K562 (cell line): ENCODE measurements around the gene C1orf167. TPM values are rescaled to one million over a fixed set of nuclear protein-coding genes. Genes with fewer than 3 reads are reported as not detected.

ENCODE experiments used
- ARID1B ChIP-seq: fragments of 450-650 bp; IDR thresholded peaks from 2 replicates; pipeline ENCODE4 v1.6.1; 2016; ENCODE audit warnings: antibody characterized with exemption, mild to moderate bottlenecking, inconsistent platforms
- CBX1 ChIP-seq: sonication (generic); IDR thresholded peaks from 2 replicates; pipeline ENCODE4 v1.6.1; 2016; ENCODE audit warnings: antibody characterized with exemption, low read depth, mild to moderate bottlenecking
- FOXK1 ChIP-seq: sonication (generic); formaldehyde crosslinking; IDR thresholded peaks from 2 replicates; pipeline ENCODE4 v1.8.0; 2022; ENCODE audit warnings: missing genetic modification reagents, mild to moderate bottlenecking, borderline replicate concordance
- ILF3 ChIP-seq: fragments of 450-650 bp; IDR thresholded peaks from 2 replicates; pipeline ENCODE4 v1.6.1; 2018; ENCODE audit warnings: antibody characterized with exemption, mild to moderate bottlenecking, moderate library complexity, borderline replicate concordance
- KLF1 ChIP-seq: fragments of 450-650 bp; IDR thresholded peaks from 2 replicates; pipeline ENCODE4 v1.6.1; 2016; ENCODE audit warnings: missing genetic modification characterization, missing compliant biosample characterization
- MXI1 ChIP-seq: IDR thresholded peaks from 2 replicates; pipeline ENCODE4 v1.6.1; 2011; ENCODE audit warnings: low read depth, mild to moderate bottlenecking, improper control_type of control experiment, low read length
- MYNN ChIP-seq, 2 experiments: sonication (generic); formaldehyde crosslinking in 1 of 2; IDR thresholded peaks; 2 replicates each; pipeline versions ENCODE4 v1.5.0 to v1.6.1; 2016 to 2020; ENCODE audit warnings: antibody characterized with exemption in 1 of 2, missing genetic modification reagents in 1 of 2
- PHF20 ChIP-seq: fragments of 450-650 bp; IDR thresholded peaks from 2 replicates; pipeline ENCODE4 v1.6.1; 2018; ENCODE audit not compliant: partially characterized antibody
- PHF8 ChIP-seq: fragments of 200-600 bp; sonication (generic); IDR thresholded peaks from 2 replicates; pipeline ENCODE4 v1.6.1; 2012; ENCODE audit warnings: mixed run types, mild to moderate bottlenecking, inconsistent platforms, low read length, moderate library complexity, borderline replicate concordance
- PTBP1 ChIP-seq: fragments of 200-400 bp; formaldehyde crosslinking; IDR thresholded peaks from 2 replicates; pipeline ENCODE4 v1.6.1; 2017; ENCODE audit warnings: low read depth, low read length
- REST ChIP-seq, 2 experiments: fragments of 450-650 bp; formaldehyde crosslinking in 1 of 2; IDR thresholded peaks; 2 replicates each; pipeline versions ENCODE4 v1.4.0 to v1.6.1; 2014 to 2020; ENCODE audit warnings: mild to moderate bottlenecking in 2 of 2, borderline replicate concordance in 1 of 2, low read depth in 1 of 2
- RHOXF2B ChIP-seq: fragments of 250-450 bp; sonication (Bioruptor Pico); conservative IDR thresholded peaks from 2 replicates; pipeline ENCODE4 v1.5.1; 2021
- TBL1XR1 ChIP-seq, 2 experiments: IDR thresholded peaks; 2 replicates each; pipeline ENCODE4 v1.6.1; 2012; ENCODE audit warnings: improper control_type of control experiment in 2 of 2, low read length in 2 of 2, mild to moderate bottlenecking in 1 of 2
- ZNF24 ChIP-seq: fragments of 450-650 bp; IDR thresholded peaks from 2 replicates; pipeline ENCODE4 v1.6.1; 2016
- ZNF253 ChIP-seq: fragments of 250-450 bp; sonication (Bioruptor Pico); conservative IDR thresholded peaks from 2 replicates; pipeline ENCODE4 v1.6.1; 2021; ENCODE audit warnings: mild to moderate bottlenecking
- ZNF311 ChIP-seq: fragments of 250-450 bp; sonication (Bioruptor Pico); IDR thresholded peaks from 2 replicates; pipeline ENCODE4 v1.4.0; 2020; ENCODE audit warnings: mild to moderate bottlenecking, moderate library complexity
- polyA plus RNA-seq, 8 experiments: library from polyadenylated mRNA; depleted of rRNA in 4 of 8; stranded (reverse) in 5 of 8; unstranded in 3 of 8; fragments of >200 nt; fragmentation: Nextera tagmentation in 2 of 8; fragmentation: Illumina TruSeq in 1 of 8; extraction: Ambion mirVana in 2 of 8; extraction: Trizol in 1 of 8; gene quantifications; 2 replicates each; pipeline versions ENCODE4 v1.2.1 to v1.2.3, GENCODE V29; 2011 to 2014; ENCODE audit warnings: inconsistent platforms in 1 of 8, missing spikeins in 1 of 8
- total RNA-seq, 7 experiments: library from RNA; depleted of rRNA in 6 of 7; stranded (reverse); fragments of >200 nt in 6 of 7; fragmentation: Illumina TruSeq in 2 of 7; extraction: Trizol in 2 of 7; gene quantifications; 2 replicates each; pipeline versions ENCODE4 v1.2.1 to v1.2.3, GENCODE V29; 2011 to 2021; ENCODE audit warnings: low replicate concordance in 1 of 7
- TF ChIP-seq, protein P1 (sequence below): fragments of 450-650 bp; IDR thresholded peaks from 2 replicates; pipeline ENCODE4 v1.6.1; 2014; ENCODE audit warnings: low read depth, mild to moderate bottlenecking, moderate library complexity, borderline replicate concordance

The C1orf167 gene
- total and polyA plus RNA-seq, 9 of the 15 experiments (the other 6 are each of a cell fraction or from before 2014, with no cell fraction given) = 0.22 to 0.86 (median 0.31) TPM; not detected in 2

GRCh38 chr1:11740258-11741192 lies 21.5 kb upstream of the C1orf167 start (continued):
- peak; percentile 25; the same call in 1 of the 2 replicates for TF ChIP-seq REST (IDR thresholded peaks at IDR 0.05; ENCODE audit: borderline replicate concordance)
- no peak for TF ChIP-seq REST (CRISPR knock-in tag; IDR thresholded peaks at IDR 0.05; ENCODE audit: low read depth)
- no peak for TF ChIP-seq MXI1
- no peak for TF ChIP-seq ZNF253
- peak; percentile 8; the same call in 1 of the 2 replicates for TF ChIP-seq ZNF311
- TF ChIP-seq CBX1 = no peak
- TF ChIP-seq ILF3 = no peak
- TF ChIP-seq MYNN (IDR thresholded peaks at IDR 0.05) = peak; percentile 36; the same call in 1 of the 2 replicates
- TF ChIP-seq MYNN (CRISPR knock-in tag; IDR thresholded peaks at IDR 0.05) = no peak
- no peak for TF ChIP-seq PHF8
- TF ChIP-seq RHOXF2B (CRISPR knock-in tag) = no peak
- TF ChIP-seq, protein P1, sequence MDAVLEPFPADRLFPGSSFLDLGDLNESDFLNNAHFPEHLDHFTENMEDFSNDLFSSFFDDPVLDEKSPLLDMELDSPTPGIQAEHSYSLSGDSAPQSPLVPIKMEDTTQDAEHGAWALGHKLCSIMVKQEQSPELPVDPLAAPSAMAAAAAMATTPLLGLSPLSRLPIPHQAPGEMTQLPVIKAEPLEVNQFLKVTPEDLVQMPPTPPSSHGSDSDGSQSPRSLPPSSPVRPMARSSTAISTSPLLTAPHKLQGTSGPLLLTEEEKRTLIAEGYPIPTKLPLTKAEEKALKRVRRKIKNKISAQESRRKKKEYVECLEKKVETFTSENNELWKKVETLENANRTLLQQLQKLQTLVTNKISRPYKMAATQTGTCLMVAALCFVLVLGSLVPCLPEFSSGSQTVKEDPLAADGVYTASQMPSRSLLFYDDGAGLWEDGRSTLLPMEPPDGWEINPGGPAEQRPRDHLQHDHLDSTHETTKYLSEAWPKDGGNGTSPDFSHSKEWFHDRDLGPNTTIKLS = no peak
- no peak for TF ChIP-seq PTBP1
- TF ChIP-seq PHF20 = no peak
- peak in 1 of 2 experiments; percentile 40; a peak in 1 of 4 replicates for TF ChIP-seq TBL1XR1 (IDR thresholded peaks at IDR 0.05; ENCODE audit: low read length in 2 of 2)
- TF ChIP-seq ARID1B = peak; percentile 81
- no peak for TF ChIP-seq KLF1 (tag)
- no peak for TF ChIP-seq ZNF24
- no peak for TF ChIP-seq FOXK1 (CRISPR knock-in tag)
